HUES64 (cell line): ENCODE results near the gene CXCR3.
"Not testable (repeated sequence)": the region's sequence is repeated elsewhere in the genome, so short reads cannot be mapped to it uniquely, and the experiment has no call there.

ENCODE experiments used
- H3K27ac ChIP-seq: 2 replicates; pipeline ENCODE4 v1.7.0; 2013; ENCODE audit warnings: low read depth, low read length, inconsistent platforms
- H3K27me3 ChIP-seq: 2 replicates; pipeline ENCODE4 v1.6.1; 2013; ENCODE audit warnings: mild to moderate bottlenecking, low read length; ENCODE audit not compliant: insufficient read depth
- H3K36me3 ChIP-seq: 2 replicates; pipeline ENCODE4 v1.6.1; 2013; ENCODE audit warnings: mild to moderate bottlenecking, low read length; ENCODE audit not compliant: insufficient read depth
- H3K4me1 ChIP-seq: 2 replicates; pipeline ENCODE4 v1.6.1; 2013; ENCODE audit warnings: mild to moderate bottlenecking, low read length, moderate library complexity; ENCODE audit not compliant: insufficient read depth
- H3K4me3 ChIP-seq: 2 replicates; pipeline ENCODE4 v1.5.1; 2013; ENCODE audit warnings: mild to moderate bottlenecking, low read length, moderate library complexity
- H3K9ac ChIP-seq: 2 replicates; pipeline ENCODE4 v1.6.1; 2013; ENCODE audit warnings: mild to moderate bottlenecking, low read depth, low read length
- H3K9me3 ChIP-seq: 2 replicates; pipeline ENCODE4 v1.6.1; 2013; ENCODE audit warnings: low read depth, low read length; ENCODE audit not compliant: insufficient read depth
- WGBS: fragments of 150-250, 120-280 bp; methylation state at CpG from one replicate; pipeline ENCODE4 v1.1.7; 2013; ENCODE audit warnings: missing lambda C conversion rate; 5-methylcytosine and 5-hydroxymethylcytosine counted together

The CXCR3 gene

GRCh38 chrX:71578253-71579135 is 39.8 kb downstream of the CXCR3 start, which contains the start of gene GCNA:
Gene GCNA (plus strand): TSS chrX:71578437. CDS start chrX:71580822, 2,385 bp downstream.
- 97% methylated on average over 48 of the region's 48 CpGs for WGBS
- H3K27ac ChIP-seq = no peak within 1 kb of the TSS
- no peak within 1 kb of the TSS for H3K9ac ChIP-seq
- no peaks in the 10 kb centered on the region for H3K9me3 ChIP-seq
- no peaks in the 10 kb centered on the region for H3K4me1 ChIP-seq
- H3K27me3 ChIP-seq = no peaks in the 10 kb centered on the region
- H3K4me3 ChIP-seq = no peak within 1 kb of the TSS
- peaks cover 43% of the 10 kb centered on the region for H3K36me3 ChIP-seq

GRCh38 chrX:71577682-71578081 is 40.6 kb downstream of the CXCR3 start:
- no peaks in the 10 kb centered on the region for H3K9me3 ChIP-seq
- 96% methylated on average over 24 of the region's 24 CpGs for WGBS
- H3K4me1 ChIP-seq = no peaks in the 10 kb centered on the region
- H3K36me3 ChIP-seq = peaks cover 51% of the 10 kb centered on the region
- H3K27me3 ChIP-seq = no peaks in the 10 kb centered on the region
- no peak overlapping the region for H3K9ac ChIP-seq
- H3K4me3 ChIP-seq = no peak overlapping the region
- H3K27ac ChIP-seq = no peak overlapping the region

GRCh38 chrX:71573590-71573989 is 44.7 kb downstream of the CXCR3 start:
- Histone ChIP-seq H3K4me1 (no peaks in the 10 kb centered on the region), H3K27me3 (no peaks in the 10 kb centered on the region), H3K9ac (no peak overlapping the region), H3K36me3 (peaks cover 72% of the 10 kb centered on the region), H3K9me3 (no peaks in the 10 kb centered on the region), H3K4me3 (no peak overlapping the region), H3K27ac (no peak overlapping the region)
- 91% methylated on average over 2 of the region's 2 CpGs for WGBS

GRCh38 chrX:71571390-71571789 is 46.9 kb downstream of the CXCR3 start:
- 93% methylated on average over 8 of the region's 8 CpGs for WGBS
- not testable (repeated sequence) for H3K4me1 ChIP-seq, H3K9ac ChIP-seq, H3K27me3 ChIP-seq, H3K4me3 ChIP-seq, H3K27ac ChIP-seq, H3K9me3 ChIP-seq
- peaks cover 83% of the 10 kb centered on the region for H3K36me3 ChIP-seq
